GM23338 (cell line): Measurements from ENCODE around the gene PTPRO. TPM values are rescaled to one million over a fixed set of nuclear protein-coding genes. Genes with fewer than 3 reads are reported as not detected.

Experiments used
- ATAC-seq: fragments of 200-7000 bp; cut with Tn5 transposase; 3 replicates; pipeline ENCODE4 v1.9.1; 2020
- DNase-seq: peaks from one replicate; pipeline ENCODE4 v3.0.0-alpha.2; 2015; ENCODE audit warnings: low spot score
- H2AFZ ChIP-seq: fragments of 200-600 bp; sonication (generic); 2 replicates; pipeline ENCODE4 v1.8.0; 2016; ENCODE audit warnings: antibody characterized with exemption, mild to moderate bottlenecking, moderate library complexity
- H3F3A ChIP-seq: fragments of 200-600 bp; sonication (generic); replicated peaks from 2 replicates; pipeline ENCODE4 v1.8.0; 2017; ENCODE audit warnings: antibody characterized with exemption, mixed run types, low read depth
- H3K27ac ChIP-seq: fragments of 200-600 bp; sonication (generic); 2 replicates; pipeline ENCODE4 v1.6.1; 2016; ENCODE audit warnings: low read depth
- H3K27me3 ChIP-seq: fragments of 200-600 bp; sonication (generic); 2 replicates; pipeline ENCODE4 v1.8.0; 2016; ENCODE audit warnings: mild to moderate bottlenecking, mixed run types, moderate library complexity; ENCODE audit not compliant: insufficient read depth
- H3K36me3 ChIP-seq: fragments of 200-600 bp; sonication (generic); 2 replicates; pipeline ENCODE4 v1.8.0; 2016; ENCODE audit warnings: mild to moderate bottlenecking; ENCODE audit not compliant: insufficient read depth
- H3K4me1 ChIP-seq: fragments of 200-600 bp; sonication (generic); 2 replicates; pipeline ENCODE4 v1.8.0; 2016; ENCODE audit warnings: mild to moderate bottlenecking, moderate library complexity; ENCODE audit not compliant: insufficient read depth
- H3K4me2 ChIP-seq: fragments of 200-600 bp; sonication (generic); 2 replicates; pipeline ENCODE4 v1.7.1; 2017; ENCODE audit warnings: mixed run types
- H3K4me3 ChIP-seq: fragments of 200-600 bp; sonication (generic); 2 replicates; pipeline ENCODE4 v1.6.1; 2016; ENCODE audit warnings: mixed run types
- H3K79me2 ChIP-seq: fragments of 200-600 bp; sonication (generic); replicated peaks from 2 replicates; pipeline ENCODE4 v1.8.0; 2017; ENCODE audit warnings: mild to moderate bottlenecking; ENCODE audit not compliant: insufficient read depth
- H3K9me2 ChIP-seq: fragments of 200-600 bp; sonication (generic); 2 replicates; pipeline ENCODE4 v1.8.0; 2017; ENCODE audit not compliant: insufficient read depth
- H4K20me1 ChIP-seq: fragments of 200-600 bp; sonication (generic); replicated peaks from 2 replicates; pipeline ENCODE4 v1.8.0; 2017; ENCODE audit warnings: mild to moderate bottlenecking; ENCODE audit not compliant: insufficient read depth
- H3K27ac Mint-ChIP-seq: 2 replicates; pipeline ENCODE4 v1.8.0; 2020; ENCODE audit warnings: inconsistent platforms, mild to moderate bottlenecking, moderate library complexity, mixed read lengths
- H3K27me3 Mint-ChIP-seq: 3 replicates; pipeline ENCODE4 v1.8.0; 2022; ENCODE audit warnings: low read depth, mild to moderate bottlenecking, moderate library complexity, mixed read lengths, inconsistent platforms; ENCODE audit not compliant: insufficient read depth, poor library complexity
- H3K36me3 Mint-ChIP-seq: 3 replicates; pipeline ENCODE4 v1.8.0; 2021; ENCODE audit warnings: low read depth, mild to moderate bottlenecking, inconsistent platforms, moderate library complexity, mixed read lengths
- H3K4me1 Mint-ChIP-seq: 3 replicates; pipeline ENCODE4 v1.8.0; 2020; ENCODE audit warnings: mild to moderate bottlenecking, inconsistent platforms, mixed read lengths
- H3K4me3 Mint-ChIP-seq: 3 replicates; pipeline ENCODE4 v1.8.0; 2021; ENCODE audit warnings: moderate library complexity, mild to moderate bottlenecking, inconsistent platforms, mixed read lengths
- H3K9me3 Mint-ChIP-seq: 3 replicates; pipeline ENCODE4 v1.8.0; 2020; ENCODE audit warnings: moderate library complexity, mild to moderate bottlenecking, inconsistent platforms, mixed read lengths
- CREB1 ChIP-seq: fragments of 250-450 bp; sonication (Bioruptor Pico); IDR thresholded peaks from 2 replicates; pipeline ENCODE4 v1.5.0; 2020; ENCODE audit warnings: low read depth, mild to moderate bottlenecking, moderate library complexity
- EZH2 ChIP-seq: fragments of 200-600 bp; sonication (generic); IDR thresholded peaks from one replicate; pipeline ENCODE4 v1.8.0; 2017; ENCODE audit warnings: antibody characterized with exemption, mild to moderate bottlenecking, low read depth; ENCODE audit not compliant: unreplicated experiment
- EZH2phosphoT487 ChIP-seq: fragments of 200-600 bp; sonication (generic); IDR thresholded peaks from one replicate; pipeline ENCODE4 v1.8.1; 2018; ENCODE audit warnings: antibody characterized with exemption; ENCODE audit not compliant: unreplicated experiment
- JUNB ChIP-seq: IDR thresholded peaks from one replicate; pipeline ENCODE4 v1.6.1; 2016; ENCODE audit warnings: antibody characterized with exemption; ENCODE audit not compliant: unreplicated experiment
- NANOG ChIP-seq: IDR thresholded peaks from 2 replicates; pipeline ENCODE4 v1.6.1; 2016; ENCODE audit warnings: antibody characterized with exemption, borderline replicate concordance
- POLR2AphosphoS5 ChIP-seq: IDR thresholded peaks from 2 replicates; pipeline ENCODE4 v1.6.1; 2016; ENCODE audit warnings: antibody characterized with exemption, low read depth
- REST ChIP-seq: IDR thresholded peaks from one replicate; pipeline ENCODE4 v1.6.1; 2018; ENCODE audit warnings: antibody characterized with exemption; ENCODE audit not compliant: unreplicated experiment
- STAT1 ChIP-seq: IDR thresholded peaks from one replicate; pipeline ENCODE4 v1.6.1; 2016; ENCODE audit warnings: antibody characterized with exemption; ENCODE audit not compliant: unreplicated experiment
- ZNF114 ChIP-seq: fragments of 250-450 bp; sonication (Bioruptor Pico); IDR thresholded peaks from 2 replicates; pipeline ENCODE4 v1.5.0; 2020; ENCODE audit warnings: mild to moderate bottlenecking, moderate library complexity
- polyA plus RNA-seq: library from polyadenylated mRNA; unstranded; fragments of >200 nt; fragmentation: Nextera tagmentation; extraction: Ambion mirVana; gene quantifications from 2 replicates; pipeline ENCODE4 v1.2.1, GENCODE V29; 2016
- total RNA-seq: library from RNA; depleted of rRNA; stranded (reverse); fragments of >200 nt; shearing (Covaris generic); gene quantifications from 2 replicates; pipeline ENCODE4 v1.2.3, GENCODE V29; 2014
- TF ChIP-seq, protein P1 (sequence below): fragments of 250-450 bp; sonication (Bioruptor Pico); IDR thresholded peaks from 2 replicates; pipeline ENCODE4 v1.5.0; 2020; ENCODE audit warnings: mild to moderate bottlenecking, moderate library complexity

PTPRO gene
- total and polyA plus RNA-seq, 2 experiments from 2014 or later = 1.4 to 1.5 TPM

DNA sequence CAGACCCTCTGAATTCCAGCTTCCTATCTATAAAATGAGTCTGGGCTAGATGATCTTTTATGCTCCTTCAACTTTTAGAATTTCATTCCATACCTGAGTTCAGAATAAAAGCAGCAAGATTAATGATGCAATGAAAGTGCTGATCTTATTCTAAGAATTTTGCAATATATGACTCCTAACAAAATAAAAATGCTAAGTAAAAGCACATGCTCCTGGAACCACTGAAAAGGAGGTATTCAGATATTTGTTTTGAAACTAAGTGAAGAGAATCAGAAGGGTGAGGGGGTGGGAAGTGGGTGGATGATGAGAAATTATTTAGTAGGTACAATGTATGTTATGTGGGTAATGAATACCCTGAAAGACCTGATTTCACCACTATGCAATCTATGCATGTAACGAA, 216.6 kb downstream of the PTPRO start:
- no peak overlapping the region for H3K4me3 Mint-ChIP-seq
- H3K9me3 Mint-ChIP-seq = no peaks in the 10 kb centered on the region
- peaks cover 2% of the 10 kb centered on the region; the same call in 1 of the 3 replicates for H3K4me1 Mint-ChIP-seq
- H3K79me2 ChIP-seq = no peaks in the 10 kb centered on the region
- H3K27ac ChIP-seq = no peak overlapping the region
- no peak for ATAC-seq
- H3K36me3 Mint-ChIP-seq = no peaks in the 10 kb centered on the region
- no peaks in the 10 kb centered on the region for H3K27me3 ChIP-seq
- peaks cover 3% of the 10 kb centered on the region; the same call in 1 of the 2 replicates for H3K4me1 ChIP-seq
- H3K27ac Mint-ChIP-seq = no peak overlapping the region
- no peak overlapping the region for H3K4me2 ChIP-seq
- no peaks in the 10 kb centered on the region for H3F3A ChIP-seq
- no peak overlapping the region for H2AFZ ChIP-seq
- DNase-seq = no peak
- H4K20me1 ChIP-seq = no peaks in the 10 kb centered on the region
- 0 out of 2 replicates have a peak, but pooled peaks cover 3% of the 10 kb centered on the region for H3K9me2 ChIP-seq
- TF ChIP-seq, protein P1, sequence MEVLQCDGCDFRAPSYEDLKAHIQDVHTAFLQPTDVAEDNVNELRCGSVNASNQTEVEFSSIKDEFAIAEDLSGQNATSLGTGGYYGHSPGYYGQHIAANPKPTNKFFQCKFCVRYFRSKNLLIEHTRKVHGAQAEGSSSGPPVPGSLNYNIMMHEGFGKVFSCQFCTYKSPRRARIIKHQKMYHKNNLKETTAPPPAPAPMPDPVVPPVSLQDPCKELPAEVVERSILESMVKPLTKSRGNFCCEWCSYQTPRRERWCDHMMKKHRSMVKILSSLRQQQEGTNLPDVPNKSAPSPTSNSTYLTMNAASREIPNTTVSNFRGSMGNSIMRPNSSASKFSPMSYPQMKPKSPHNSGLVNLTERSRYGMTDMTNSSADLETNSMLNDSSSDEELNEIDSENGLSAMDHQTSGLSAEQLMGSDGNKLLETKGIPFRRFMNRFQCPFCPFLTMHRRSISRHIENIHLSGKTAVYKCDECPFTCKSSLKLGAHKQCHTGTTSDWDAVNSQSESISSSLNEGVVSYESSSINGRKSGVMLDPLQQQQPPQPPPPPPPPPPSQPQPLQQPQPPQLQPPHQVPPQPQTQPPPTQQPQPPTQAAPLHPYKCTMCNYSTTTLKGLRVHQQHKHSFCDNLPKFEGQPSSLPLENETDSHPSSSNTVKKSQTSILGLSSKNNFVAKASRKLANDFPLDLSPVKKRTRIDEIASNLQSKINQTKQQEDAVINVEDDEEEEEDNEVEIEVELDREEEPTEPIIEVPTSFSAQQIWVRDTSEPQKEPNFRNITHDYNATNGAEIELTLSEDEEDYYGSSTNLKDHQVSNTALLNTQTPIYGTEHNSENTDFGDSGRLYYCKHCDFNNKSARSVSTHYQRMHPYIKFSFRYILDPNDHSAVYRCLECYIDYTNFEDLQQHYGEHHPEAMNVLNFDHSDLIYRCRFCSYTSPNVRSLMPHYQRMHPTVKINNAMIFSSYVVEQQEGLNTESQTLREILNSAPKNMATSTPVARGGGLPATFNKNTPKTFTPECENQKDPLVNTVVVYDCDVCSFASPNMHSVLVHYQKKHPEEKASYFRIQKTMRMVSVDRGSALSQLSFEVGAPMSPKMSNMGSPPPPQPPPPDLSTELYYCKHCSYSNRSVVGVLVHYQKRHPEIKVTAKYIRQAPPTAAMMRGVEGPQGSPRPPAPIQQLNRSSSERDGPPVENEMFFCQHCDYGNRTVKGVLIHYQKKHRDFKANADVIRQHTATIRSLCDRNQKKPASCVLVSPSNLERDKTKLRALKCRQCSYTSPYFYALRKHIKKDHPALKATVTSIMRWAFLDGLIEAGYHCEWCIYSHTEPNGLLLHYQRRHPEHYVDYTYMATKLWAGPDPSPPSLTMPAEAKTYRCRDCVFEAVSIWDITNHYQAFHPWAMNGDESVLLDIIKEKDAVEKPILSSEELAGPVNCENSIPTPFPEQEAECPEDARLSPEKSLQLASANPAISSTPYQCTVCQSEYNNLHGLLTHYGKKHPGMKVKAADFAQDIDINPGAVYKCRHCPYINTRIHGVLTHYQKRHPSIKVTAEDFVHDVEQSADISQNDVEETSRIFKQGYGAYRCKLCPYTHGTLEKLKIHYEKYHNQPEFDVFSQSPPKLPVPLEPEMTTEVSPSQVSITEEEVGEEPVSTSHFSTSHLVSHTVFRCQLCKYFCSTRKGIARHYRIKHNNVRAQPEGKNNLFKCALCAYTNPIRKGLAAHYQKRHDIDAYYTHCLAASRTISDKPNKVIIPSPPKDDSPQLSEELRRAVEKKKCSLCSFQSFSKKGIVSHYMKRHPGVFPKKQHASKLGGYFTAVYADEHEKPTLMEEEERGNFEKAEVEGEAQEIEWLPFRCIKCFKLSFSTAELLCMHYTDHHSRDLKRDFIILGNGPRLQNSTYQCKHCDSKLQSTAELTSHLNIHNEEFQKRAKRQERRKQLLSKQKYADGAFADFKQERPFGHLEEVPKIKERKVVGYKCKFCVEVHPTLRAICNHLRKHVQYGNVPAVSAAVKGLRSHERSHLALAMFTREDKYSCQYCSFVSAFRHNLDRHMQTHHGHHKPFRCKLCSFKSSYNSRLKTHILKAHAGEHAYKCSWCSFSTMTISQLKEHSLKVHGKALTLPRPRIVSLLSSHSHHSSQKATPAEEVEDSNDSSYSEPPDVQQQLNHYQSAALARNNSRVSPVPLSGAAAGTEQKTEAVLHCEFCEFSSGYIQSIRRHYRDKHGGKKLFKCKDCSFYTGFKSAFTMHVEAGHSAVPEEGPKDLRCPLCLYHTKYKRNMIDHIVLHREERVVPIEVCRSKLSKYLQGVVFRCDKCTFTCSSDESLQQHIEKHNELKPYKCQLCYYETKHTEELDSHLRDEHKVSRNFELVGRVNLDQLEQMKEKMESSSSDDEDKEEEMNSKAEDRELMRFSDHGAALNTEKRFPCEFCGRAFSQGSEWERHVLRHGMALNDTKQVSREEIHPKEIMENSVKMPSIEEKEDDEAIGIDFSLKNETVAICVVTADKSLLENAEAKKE (CRISPR knock-in tag) = no peak
- TF ChIP-seq POLR2AphosphoS5 = no peak
- TF ChIP-seq JUNB = no peak
- no peak for TF ChIP-seq STAT1
- TF ChIP-seq EZH2 = no peak
- TF ChIP-seq CREB1 (CRISPR knock-in tag) = no peak
- no peak for TF ChIP-seq ZNF114
- TF ChIP-seq REST = no peak
- TF ChIP-seq EZH2phosphoT487 = no peak
- TF ChIP-seq NANOG = no peak
- no peak overlapping the region for H3K4me3 ChIP-seq
- H3K27me3 Mint-ChIP-seq = no peaks in the 10 kb centered on the region
- H3K36me3 ChIP-seq = no peaks in the 10 kb centered on the region
